GDM1 (cell line): ENCODE data around the gene ADAMTSL2.

ENCODE experiments used
- DNase-seq: peaks from one replicate; lab custom pipeline; 2025; lab: John Stamatoyannopoulos, UW

Gene ADAMTSL2

DNA sequence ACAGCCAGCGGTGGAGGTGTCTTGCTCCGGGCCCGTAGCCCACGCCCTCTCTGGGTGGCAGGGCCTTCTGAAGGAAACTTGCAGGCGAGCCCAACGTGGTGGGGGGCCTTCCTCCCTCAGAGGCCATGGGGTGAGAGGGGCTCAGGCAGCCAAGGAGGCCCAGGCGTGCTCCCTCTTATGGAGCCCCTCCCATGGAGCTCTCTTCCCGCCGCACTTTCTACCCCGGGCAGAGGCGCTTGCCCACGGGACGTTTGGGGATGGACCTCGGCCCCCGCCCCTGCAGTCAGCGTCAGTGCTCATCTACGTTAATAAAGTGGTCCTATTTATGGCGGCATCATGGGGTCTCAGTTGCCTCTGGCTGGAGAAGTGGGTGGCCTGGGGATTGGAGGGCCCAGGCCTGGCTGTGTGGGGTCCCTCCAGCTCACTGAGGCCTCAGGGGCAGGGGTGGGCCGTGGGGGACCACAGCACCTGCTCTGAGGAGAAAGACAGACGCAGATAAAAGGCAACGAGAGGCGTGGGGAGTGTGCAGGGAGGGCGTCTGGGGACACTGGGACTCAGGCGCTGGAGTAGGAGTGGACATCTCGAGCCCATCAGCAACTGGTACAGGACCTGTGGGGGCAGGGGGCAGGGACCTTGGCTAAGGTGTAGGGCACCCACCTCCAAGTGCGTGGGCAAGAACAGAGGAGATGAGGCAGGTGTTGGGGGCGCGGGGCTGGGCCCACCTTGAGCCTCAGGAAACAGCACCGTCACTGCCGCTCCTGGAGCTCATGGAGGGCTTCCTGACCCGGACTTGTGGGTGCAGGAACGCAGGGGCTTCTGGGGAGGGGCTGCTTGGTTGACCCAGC lies 40.9 kb downstream of the ADAMTSL2 start:
- DNase-seq = no peak

DNA sequence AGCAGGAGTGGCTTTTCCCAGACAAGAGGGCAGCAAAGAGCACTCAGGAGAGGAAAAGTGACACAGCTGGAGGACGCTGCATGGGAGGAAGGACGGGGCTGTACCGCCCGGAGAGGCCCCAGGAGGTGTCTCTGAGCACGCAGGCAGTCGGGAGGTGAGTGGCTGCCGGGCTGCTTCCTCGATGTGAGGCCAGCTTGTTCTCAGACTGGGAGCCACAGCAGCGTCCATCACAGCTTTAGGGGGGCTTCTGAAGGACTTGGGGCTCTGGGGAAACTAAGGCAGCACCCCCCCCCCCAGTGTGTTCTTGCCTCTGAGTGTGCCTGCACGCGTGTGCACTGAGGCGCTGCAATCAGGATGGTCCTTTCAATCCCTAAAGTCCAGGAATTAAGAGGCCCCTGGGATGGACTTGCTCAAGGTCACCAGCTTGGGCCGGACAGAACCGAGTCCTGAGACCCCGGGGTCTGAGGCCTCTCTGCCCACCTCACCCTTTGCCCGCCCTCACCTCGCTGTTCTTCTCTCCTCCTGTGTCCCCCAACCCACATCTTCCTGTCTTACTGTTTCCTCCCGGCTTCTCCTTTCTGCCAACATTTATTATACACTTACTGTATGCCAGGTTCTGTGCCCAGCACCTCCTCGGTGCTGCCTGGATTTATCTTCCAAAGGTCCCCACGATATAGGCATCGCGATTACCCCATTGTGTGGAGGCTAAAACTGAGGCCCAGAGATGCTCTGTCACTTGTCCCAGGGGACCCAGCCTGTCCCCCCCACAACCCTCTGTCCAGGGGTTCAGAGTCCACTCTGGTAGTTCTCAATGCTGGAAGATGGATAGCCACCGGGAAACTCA lies 41.7 kb downstream of the ADAMTSL2 start:
- DNase-seq = no peak

DNA sequence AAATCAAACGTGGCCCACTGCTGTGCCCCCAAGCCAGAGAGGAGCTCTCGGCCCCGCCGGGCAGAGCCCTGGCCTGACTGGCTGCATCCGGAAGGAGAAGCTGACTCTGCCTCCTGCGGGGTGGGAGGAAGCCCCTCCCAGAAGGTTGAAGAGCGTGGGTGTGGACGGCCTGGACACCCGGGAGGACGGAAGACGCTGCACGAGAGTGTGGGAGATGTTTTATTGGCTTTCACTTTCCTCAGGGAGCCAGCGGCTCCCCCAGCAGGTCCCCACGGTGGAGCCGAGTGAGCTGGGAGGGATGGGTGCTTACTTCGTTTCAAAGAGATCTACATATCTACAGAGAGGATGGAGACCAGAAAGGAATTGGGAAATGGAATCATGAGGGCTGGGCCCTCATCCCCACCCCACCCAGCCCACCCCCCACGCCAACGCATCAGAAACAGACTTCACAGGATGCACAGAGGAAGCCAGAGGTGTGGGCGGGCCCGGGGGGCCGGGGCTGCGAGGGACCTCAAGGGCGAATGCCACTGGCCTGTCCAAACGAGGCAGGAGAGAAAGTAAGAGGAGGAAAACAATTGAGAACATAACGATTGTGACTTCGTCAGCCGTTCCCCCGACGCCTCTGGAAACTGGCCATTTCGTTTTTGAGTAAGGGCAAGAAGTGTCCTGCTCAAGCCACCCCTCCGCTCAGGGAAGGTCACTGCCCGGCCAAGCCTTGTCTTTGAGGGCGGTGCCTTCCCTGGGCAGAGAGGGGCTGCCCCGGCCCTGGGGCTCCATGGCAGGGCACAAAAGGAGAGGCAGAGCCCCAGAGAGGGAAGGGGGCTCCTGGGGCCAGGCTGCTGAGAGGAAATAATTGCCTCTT lies 42.6 kb downstream of the ADAMTSL2 start:
- DNase-seq = no peak

DNA sequence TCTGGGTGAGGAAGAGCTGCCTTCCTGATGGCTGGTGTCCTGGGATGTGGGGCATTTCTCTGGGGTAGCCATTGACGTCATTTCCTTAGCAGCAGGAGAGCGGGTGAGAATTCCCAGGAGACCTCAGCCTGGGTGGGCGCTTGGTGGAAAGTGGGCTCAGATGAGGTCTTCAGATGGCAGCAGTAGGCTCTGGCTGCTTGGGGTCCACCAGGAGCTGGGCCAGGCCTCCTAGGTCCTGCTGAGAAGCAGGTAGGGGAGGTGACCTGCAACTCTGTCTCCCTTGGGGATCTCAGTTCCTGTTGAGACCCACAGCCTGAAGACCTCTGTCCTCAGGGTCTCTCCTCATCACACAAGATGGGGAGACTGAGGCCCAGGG lies 43.2 kb downstream of the ADAMTSL2 start:
- no peak for DNase-seq

DNA sequence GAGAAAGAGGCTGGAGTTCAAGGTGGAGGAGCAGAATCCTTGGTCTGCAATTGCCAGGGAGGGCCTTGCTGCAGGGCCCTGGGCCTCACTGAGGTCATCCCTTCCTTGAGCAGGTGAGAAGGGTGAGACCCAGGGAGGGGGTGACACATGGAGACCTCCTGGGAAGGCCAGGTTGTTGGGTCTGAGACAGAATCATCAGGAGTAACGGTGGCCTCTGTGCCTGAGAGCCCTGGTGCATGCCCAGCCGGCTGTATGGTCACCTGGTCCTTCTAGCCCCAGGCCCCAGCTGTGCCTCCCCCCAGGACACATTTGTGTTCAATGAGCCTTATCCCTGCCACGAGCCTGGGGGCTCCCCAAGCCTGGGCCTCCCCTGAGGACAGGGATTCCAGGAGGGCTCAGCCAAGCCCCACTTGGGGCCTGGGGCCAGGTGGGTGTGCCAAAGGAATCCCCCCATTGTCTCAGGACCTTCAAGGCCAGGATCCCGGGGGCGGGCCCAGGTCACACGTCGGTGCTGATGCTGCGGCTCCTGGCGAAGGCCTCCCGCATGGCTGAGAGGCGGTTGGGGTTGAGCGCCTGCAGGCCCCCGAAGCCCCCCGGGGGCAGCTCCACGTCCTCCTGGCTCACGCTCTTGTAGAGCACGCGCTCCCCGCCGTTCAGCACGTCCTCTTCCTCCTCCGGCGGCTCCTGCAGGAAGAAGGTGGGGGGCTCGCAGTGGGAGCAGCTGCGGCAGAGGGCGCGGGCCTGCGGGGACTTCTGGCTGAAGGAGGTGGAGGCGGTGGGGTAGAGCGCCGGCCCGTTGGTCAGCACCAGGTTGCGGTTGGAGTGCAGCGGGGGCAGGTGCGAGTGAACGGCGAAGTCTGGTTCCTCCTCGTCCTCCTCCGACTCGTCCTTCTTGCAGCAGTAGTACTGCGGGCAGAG lies 44.3 kb downstream of the ADAMTSL2 start:
- DNase-seq = no peak

DNA sequence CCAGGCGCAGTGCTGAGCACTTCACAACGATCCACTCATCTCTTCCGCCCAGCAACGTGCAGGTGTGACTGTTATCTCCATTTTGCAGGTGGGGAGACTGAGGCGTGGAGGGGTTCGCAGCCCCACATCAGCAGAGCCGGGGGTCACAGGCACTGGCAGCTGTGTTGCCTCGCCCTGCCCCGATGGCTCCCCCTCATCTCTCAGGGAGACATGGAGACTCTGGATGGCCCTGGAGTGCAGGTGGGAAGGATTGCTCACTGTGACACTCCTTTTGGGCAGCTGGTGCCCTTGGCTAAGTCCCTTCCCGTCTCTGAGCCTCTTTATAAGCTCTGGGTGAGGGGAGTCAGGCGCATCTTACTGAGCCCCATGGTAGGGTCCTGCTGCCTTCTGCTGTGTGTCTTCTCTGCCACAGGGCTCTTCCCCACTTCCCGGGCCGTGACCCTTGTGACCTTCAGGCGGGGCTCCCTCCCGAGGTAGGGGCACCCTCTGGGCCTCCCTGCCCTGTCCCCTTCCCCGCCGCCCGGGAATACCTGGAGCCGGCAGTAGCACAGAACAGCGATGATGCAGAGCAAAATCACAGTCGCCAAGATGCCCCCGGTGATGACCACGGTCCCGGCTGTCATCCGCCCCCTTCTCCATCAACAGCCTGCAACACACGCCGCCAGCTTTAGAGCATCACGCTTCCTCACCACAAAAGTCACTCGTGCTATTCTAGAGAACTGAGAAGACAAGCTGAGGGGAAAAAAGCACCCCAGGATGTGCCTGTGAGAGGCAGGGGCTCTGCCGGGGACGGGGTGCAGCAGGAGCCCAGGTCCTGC lies 45.3 kb downstream of the ADAMTSL2 start:
- DNase-seq = no peak

DNA sequence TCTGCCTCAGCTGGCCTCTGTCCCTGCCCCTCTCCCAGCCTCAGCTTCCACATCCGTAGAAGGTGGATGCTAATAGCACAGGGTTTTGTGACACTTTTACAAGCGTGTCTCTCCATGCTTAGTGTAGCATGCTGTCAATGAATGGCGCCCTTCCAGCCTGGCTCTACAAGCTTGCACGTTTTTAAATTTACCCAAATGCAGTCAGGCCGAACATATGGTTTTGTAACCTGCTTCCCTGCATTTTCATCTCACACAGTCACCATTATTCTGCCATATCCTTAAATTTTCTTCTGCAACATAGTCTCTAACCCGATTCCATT lies 45.9 kb downstream of the ADAMTSL2 start:
- DNase-seq = no peak

DNA sequence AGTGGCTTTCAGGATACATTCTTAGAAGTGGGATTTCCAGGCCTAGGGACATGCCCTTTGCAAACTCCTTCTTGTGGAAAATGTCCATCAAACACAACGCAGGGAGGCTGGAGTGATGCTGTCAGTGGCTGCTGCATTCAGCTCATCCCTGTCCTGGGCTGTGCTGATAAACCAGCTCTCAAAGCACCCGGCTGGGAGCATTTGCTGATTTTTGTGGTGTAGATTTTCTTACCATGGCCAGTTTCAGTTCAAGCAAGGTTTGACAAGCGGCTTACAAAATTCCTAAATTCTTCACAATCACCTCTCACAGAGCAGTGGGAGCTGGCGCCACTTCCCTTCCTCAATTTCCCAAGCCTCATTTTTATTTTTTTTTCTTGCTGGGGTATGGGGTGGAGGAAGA lies 46.5 kb downstream of the ADAMTSL2 start:
- no peak for DNase-seq

DNA sequence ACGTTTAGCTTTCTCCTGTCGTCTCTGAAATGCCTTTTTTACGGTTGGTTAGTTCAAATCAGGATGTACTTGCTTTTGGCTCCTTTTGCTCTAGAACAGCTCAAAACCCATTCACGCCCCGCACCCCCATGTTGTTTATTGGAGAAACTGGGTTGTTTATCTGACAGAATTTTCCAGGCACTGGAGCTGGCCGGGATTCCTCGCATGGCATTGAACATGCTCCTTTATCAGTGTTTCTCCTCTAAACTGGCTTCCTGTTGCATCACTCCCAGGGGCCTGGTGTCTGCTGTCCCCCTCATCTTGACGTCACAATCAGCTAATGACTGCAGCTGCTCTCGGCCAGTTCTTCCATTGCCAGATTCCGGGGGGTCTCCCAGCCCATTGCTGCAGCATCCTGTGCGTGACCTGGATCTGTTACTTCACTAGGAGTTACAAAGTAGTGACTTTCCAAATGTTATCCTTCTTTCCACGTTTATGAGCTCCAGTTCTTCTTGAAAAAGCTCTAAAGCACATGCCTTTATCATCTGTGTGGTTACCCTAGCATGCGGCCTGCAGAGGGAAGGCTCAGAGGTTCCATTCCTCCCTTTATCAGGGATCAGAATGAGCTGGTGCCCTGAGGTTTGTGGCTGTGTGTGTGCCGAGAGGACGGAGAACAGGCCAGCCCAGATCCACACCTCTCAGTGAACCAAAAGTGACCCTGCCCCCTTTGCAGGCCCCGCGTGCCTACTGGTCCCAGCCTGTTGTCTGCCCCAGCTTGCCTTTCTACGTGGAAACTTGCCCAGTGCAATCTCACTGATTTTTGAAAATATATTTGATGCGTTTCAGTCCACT lies 47.2 kb downstream of the ADAMTSL2 start:
- no peak for DNase-seq

DNA sequence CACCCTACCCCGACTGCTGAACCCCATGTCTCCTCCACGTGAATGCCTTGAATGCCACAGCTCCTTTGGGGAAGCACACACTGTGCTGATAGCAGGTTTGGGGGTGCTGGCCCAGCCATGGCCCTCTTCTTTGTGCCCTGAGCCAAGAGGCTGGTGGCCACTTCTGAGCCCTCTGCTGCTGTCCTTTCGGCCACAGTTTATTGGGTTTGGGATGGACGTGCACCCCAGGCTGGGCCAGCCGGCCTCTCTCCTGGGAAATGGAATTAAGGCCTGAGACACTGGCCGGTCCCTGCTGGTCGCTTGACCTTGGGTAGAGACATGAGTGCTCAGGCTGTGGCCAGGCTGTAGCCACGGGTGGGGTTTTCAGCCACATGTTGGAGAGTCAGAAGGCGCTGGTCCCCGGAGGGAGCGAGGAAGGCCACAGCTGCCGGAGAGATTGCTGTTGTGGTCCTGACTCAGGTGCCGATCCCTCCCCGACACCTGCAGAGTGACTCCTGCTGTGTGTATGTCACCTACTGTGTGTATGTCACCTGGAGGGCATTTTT lies 48.1 kb downstream of the ADAMTSL2 start:
- no peak for DNase-seq

DNA sequence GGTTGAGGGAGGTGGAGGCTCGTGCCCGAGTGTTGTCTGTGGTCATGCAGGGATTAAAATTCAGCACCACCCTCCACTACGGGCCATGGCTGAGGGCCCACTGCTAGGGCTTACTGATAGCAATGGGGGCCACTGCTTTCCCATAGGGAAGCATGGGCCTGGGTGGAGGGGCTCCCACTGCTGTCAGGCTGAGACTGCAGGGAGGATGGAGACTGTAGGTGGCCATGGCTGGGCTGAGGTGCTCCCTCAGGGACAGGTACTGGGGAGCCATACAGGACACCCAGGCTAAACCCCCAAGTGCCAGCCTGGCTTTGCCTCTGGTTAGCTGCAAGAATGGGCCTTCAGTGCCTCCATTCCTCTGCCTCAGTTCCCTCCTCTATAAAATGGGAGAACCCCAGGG lies 48.6 kb downstream of the ADAMTSL2 start:
- no peak for DNase-seq

DNA sequence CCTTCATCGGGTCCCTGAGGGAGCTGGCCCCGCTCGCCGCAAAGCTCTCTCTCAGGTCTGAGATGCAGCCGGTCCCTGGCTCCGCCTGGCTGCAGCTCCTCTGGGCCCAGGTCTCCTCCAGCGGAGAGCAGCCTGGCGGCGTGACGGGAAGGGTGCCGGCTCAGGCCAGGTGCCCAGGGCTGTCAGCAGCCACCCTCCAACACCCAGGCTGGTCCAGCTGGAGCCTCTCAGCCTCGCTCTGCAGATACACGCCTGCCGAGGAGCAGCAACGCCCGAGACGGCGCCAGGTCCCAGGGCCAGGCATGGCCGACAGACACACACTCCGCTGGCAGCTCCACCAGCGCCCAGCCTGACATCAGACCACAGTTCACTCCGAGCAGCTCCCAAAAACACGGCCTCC lies 49.1 kb downstream of the ADAMTSL2 start:
- DNase-seq = no peak

DNA sequence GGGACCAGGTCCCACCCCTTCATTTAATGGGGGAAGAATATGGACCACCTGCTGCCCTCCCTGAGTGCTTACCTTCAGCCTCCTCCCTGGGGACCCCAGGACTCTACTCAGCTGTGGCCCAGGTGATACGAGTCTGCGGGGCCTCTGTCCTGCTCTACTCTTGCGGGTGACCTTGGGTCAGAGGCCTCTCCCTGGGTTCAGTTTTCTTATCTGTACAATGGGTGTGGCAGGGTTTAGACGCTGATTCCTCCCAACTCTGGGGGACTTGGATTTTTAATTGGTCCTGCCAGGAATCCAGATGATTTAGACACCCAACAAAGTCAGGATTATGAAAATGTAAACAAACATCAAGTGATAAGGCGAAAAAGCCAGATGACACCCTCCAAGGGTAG lies 49.7 kb downstream of the ADAMTSL2 start:
- DNase-seq = no peak

DNA sequence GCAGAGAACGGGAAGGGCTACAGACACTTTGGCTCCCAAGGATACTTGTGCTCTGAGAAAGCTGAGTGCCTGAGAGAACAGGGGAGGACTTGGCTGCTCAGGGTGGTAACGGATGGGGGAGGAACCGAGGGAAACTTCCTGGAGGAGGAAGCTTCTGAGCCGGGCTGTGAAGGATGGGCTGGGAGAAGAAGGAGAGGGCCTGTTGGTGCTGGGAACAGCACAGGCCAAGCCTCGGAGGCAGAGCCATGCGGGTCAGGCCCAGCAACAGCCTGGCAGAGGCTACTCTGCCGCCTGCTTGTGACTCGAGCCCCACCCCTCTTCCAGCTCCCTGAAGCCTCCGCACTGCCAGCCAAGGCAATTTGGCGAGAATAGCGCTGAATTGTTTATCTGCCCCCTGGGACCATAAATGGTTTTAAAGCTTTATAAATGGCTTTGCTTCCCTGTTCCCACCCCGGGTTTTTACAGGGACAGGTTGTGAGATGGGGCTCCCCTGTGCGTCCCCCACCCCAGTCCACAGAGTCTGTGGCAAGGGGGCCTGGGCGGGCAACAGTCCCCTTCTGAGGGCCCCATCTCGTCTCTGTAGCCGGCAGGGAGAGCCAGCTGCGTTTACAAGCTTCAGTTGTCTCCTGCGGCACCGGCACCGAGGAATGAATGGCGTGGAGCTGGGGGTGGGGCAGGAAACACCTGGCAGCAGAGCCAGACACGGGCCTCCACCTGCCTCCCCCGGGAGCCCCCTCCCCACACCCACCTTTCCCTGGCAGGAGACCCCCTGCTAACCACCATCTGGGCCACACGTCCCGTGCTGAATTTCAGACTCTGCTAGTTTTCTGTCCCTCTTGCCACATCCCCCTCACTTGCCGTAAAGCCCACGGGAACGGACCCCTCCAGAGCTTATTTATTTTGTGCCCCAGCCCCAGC lies 50.3 kb downstream of the ADAMTSL2 start:
- no peak for DNase-seq

DNA sequence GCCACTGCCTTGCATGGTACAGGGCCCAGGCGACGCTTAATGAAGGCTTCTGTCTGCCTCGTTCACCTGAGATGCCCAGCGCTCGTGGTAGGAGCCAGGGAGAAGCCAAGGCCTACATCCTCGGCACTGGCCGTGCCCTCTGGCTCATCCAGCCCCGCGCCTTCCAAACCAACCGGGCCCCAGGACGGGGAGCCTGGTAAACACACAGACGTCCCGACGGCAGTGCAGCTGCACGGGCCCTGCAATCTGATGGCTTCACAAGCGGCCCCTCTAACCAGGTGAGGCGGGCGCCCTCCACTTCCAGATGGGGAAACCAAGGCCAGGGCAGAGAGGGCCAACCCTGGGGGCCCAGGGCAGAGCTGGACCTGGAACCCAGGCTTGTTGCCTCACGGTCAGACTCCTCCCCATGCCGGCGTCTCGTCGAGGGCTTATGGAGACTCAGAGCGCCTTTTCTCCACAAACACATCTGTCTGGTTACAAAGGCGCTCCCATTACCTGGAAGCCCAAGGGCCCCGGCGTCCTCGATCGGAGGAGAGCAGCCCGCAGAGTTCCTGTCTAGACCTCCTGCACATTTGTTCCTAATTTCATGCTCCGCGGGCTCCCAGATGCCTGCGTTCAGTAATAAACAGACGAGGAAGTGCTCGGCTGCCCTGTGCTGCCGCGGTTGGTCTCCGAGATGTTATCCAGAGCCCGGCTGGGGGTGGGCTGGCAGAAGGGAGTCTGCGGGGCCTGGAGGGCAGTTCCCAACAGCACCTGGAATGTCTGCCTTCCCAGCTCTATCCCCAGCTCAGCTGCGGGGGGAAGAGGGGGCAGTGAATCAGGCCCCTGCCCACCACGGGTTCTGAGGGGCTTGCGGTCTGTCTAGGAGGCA lies 51.2 kb downstream of the ADAMTSL2 start:
- DNase-seq = no peak

DNA sequence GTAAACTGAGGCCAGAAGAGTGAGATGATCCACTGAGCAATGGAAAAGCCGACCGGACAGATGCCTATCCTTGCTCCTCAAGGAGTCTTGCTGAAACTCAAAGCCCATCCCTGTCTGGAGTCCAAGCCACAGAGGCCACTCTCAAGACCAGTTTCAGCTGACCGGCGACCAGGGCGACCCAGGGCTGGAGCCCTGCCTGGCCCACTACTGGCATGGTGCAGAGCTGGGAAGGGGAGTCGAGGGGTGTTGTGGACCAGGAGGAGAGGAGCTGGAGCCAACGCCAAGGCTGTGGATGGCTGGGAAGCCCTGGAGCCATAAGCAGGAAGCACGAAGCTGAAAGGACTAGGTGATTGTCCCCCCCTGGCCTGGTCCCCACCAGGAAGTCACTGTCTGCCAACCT lies 52.5 kb downstream of the ADAMTSL2 start:
- DNase-seq = no peak

DNA sequence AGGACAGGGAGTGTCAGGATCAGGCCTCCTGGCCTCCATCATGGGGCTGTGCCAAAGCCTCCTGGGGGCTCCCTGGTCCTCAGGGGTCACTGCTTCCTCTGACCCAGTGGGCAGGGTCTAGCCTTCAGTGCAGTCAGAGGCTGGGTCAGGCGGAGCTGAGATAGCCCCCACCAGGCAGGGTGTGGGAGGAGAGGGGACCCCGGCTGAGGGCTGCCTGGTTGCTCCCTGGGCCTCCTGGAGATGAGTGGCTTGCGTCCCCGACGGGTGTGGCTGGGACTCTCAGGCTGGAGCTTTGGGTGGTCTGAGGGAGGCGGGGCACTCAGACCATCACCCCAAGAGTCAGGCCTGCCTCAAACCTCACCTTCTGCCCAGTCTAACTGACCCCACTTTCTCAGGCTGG lies 53.0 kb downstream of the ADAMTSL2 start:
- no peak for DNase-seq
